HepG2 (cell line): ENCODE data around the gene NIPAL4. TPM values are rescaled to one million over a fixed set of nuclear protein-coding genes. Genes with fewer than 3 reads are reported as not detected.

ENCODE experiments used
- ATAC-seq: fragments of 200-7000 bp; cut with Tn5 transposase; 3 replicates; pipeline ENCODE4 v1.9.1; 2020; ENCODE audit warnings: mild to moderate bottlenecking, moderate library complexity
- Bru-seq: library from RNA; stranded (reverse); fragments of 400-500 nt; gene quantifications from one replicate; lab custom pipeline; 2021; lab: Mats Ljungman, UMichigan
- BruChase-seq, 2 experiments: library from RNA; stranded (reverse); fragments of 400-500 nt; gene quantifications; one replicate each; lab custom pipeline; 2021; lab: Mats Ljungman, UMichigan
- BruUV-seq: library from RNA; stranded (reverse); fragments of 400-500 nt; replicated peaks from 2 replicates; lab custom pipeline; 2021; lab: Mats Ljungman, UMichigan
- CTCF ChIA-PET: fragments of 300-600 bp; formaldehyde crosslinking; extraction: SDS; loops from one replicate; lab custom pipeline; 2021; ENCODE audit warnings: low total read pairs, inconsistent platforms, low intra/inter-chr PET ratio; lab: Yijun Ruan, JAX
- POLR2A ChIA-PET: fragments of 350-600 bp; sonication (Branson Sonifier 250); formaldehyde crosslinking; loops from one replicate; lab custom pipeline; 2020; ENCODE audit warnings: antibody characterized with exemption, inconsistent platforms; lab: Yijun Ruan, JAX
- DNase-seq: peaks from one replicate; pipeline ENCODE4 v3.0.0-alpha.2; 2015; ENCODE audit warnings: low spot score
- FAIRE-seq: peaks from 3 replicates; lab custom pipeline; 2011; peaks lifted over from hg19 to GRCh38; lab: Jason Lieb, UNC
- H2AFZ ChIP-seq: one replicate; pipeline ENCODE4 v1.6.1; 2011; ENCODE audit warnings: low read length, inconsistent platforms
- H3K27ac ChIP-seq: fragments of 300-600 bp; 3 replicates; pipeline ENCODE4 v1.8.0; 2011; ENCODE audit warnings: mixed run types, mild to moderate bottlenecking, mixed read lengths, low read length, inconsistent platforms; ENCODE audit not compliant: insufficient read depth; ENCODE audit errors: extremely low read length
- H3K27me3 ChIP-seq, 2 experiments: fragments of 200-600 bp in 1 of 2; 2 replicates in 1 of 2; 3 replicates in 1 of 2; pipeline versions ENCODE4 v1.6.0 to v1.8.0; 2011; ENCODE audit warnings: low read length in 2 of 2, mild to moderate bottlenecking in 2 of 2, moderate library complexity in 2 of 2, inconsistent platforms in 1 of 2; ENCODE audit not compliant: insufficient read depth in 2 of 2, control insufficient read depth in 1 of 2
- H3K36me3 ChIP-seq, 2 experiments: fragments of 200-600 bp in 1 of 2; replicated peaks in 1 of 2; 2 replicates in 1 of 2; 3 replicates in 1 of 2; pipeline versions ENCODE4 v1.5.1 to v1.8.0; 2011; ENCODE audit warnings: low read length in 2 of 2, inconsistent platforms in 1 of 2; ENCODE audit not compliant: insufficient read depth in 2 of 2, control insufficient read depth in 1 of 2
- H3K4me1 ChIP-seq: 2 replicates; pipeline ENCODE4 v1.5.1; 2012; ENCODE audit warnings: low read length, inconsistent platforms; ENCODE audit not compliant: insufficient read depth
- H3K4me2 ChIP-seq: 2 replicates; pipeline ENCODE4 v1.6.0; 2011; ENCODE audit warnings: low read depth, low read length, inconsistent platforms
- H3K4me3 ChIP-seq, 3 experiments: fragments of 200-600 bp in 1 of 3; sonication (generic), shearing (Covaris generic) in 1 of 3; replicated peaks in 1 of 3; 2 replicates each; pipeline ENCODE4 v1.5.1; 2011 to 2016; ENCODE audit warnings: low read length in 3 of 3, inconsistent platforms in 2 of 3, low read depth in 2 of 3, mild to moderate bottlenecking in 2 of 3, control low read depth in 1 of 3, mixed read lengths in 1 of 3; ENCODE audit not compliant: insufficient read depth in 1 of 3
- H3K79me2 ChIP-seq: one replicate; pipeline ENCODE4 v1.6.1; 2011; ENCODE audit warnings: low read length, inconsistent platforms; ENCODE audit not compliant: insufficient read depth
- H3K9ac ChIP-seq: 2 replicates; pipeline ENCODE4 v1.6.0; 2011; ENCODE audit warnings: mild to moderate bottlenecking, low read depth, low read length, inconsistent platforms; ENCODE audit not compliant: insufficient read depth
- H3K9me3 ChIP-seq: 2 replicates; pipeline ENCODE4 v1.5.1; 2012; ENCODE audit warnings: mild to moderate bottlenecking, low read length
- H4K20me1 ChIP-seq: 2 replicates; pipeline ENCODE4 v1.6.0; 2011; ENCODE audit warnings: inconsistent platforms, mild to moderate bottlenecking, low read length, moderate library complexity; ENCODE audit not compliant: insufficient read depth
- HNRNPK ChIP-seq: fragments of 200-400 bp; formaldehyde crosslinking; IDR thresholded peaks from 2 replicates; pipeline ENCODE4 v1.6.1; 2018; ENCODE audit warnings: low read length, low read depth, moderate library complexity, mild to moderate bottlenecking; ENCODE audit not compliant: poor library complexity, severe bottlenecking
- ZNF260 ChIP-seq: sonication (generic); formaldehyde crosslinking; IDR thresholded peaks from 2 replicates; pipeline ENCODE4 v1.4.0; 2020; ENCODE audit warnings: missing genetic modification reagents, low read depth, mild to moderate bottlenecking, borderline replicate concordance
- WGBS: methylation state at CpG from one replicate; pipeline ENCODE4 v1.1.6; 2017; ENCODE audit warnings: low lambda C conversion rate; 5-methylcytosine and 5-hydroxymethylcytosine counted together
- in situ Hi-C: cut with HindIII; loops from 2 replicates; pipeline ENCODE4 v1.10.0; 2017; ENCODE audit warnings: low pct_unique_long_range_greater_than_20kb; ENCODE audit not compliant: extremely low pct_ligation_motif_present
- intact Hi-C: fragments of 100-400 bp; cut with micrococcal nuclease; formaldehyde crosslinking; loops from one replicate; pipeline ENCODE4 v1.10.0; 2022; ENCODE audit not compliant: unreplicated experiment
- long read RNA-seq, 2 experiments: library from RNA in 1 of 2; library from polyadenylated mRNA in 1 of 2; stranded (forward) in 1 of 2; unstranded in 1 of 2; transcript quantifications; one replicate each; pipeline ENCODE4 v2.0.0, GENCODE V29; 2019 to 2022
- polyA minus RNA-seq, 3 experiments: library from RNA; depleted of rRNA, polyadenylated mRNA; stranded (reverse); fragments of >200 nt; gene quantifications; 2 replicates each; pipeline ENCODE4 v1.2.3, GENCODE V29; 2011; ENCODE audit warnings: low replicate concordance in 1 of 3
- polyA plus RNA-seq, 8 experiments: library from polyadenylated mRNA; depleted of rRNA in 3 of 8; stranded (reverse) in 7 of 8; unstranded in 1 of 8; fragments of >200 nt; fragmentation: Illumina TruSeq in 4 of 8; extraction: Trizol in 4 of 8; gene quantifications; 2 replicates each; pipeline versions ENCODE4 v1.2.1 to v1.2.3, GENCODE V29; 2011 to 2016; ENCODE audit warnings: low read depth in 4 of 8, missing spikeins in 1 of 8, mixed read lengths in 1 of 8; ENCODE audit not compliant: insufficient read depth in 1 of 8
- total RNA-seq, 5 experiments: library from RNA; depleted of rRNA; stranded (reverse); fragments of >200 nt; fragmentation: Illumina TruSeq; extraction: Trizol; gene quantifications; 2 replicates each; pipeline ENCODE4 v1.2.3, GENCODE V29; 2016; ENCODE audit warnings: low read depth in 1 of 5
- TF ChIP-seq, protein P1 (sequence below): sonication (generic); formaldehyde crosslinking; IDR thresholded peaks from 2 replicates; pipeline ENCODE4 v1.5.1; 2020; ENCODE audit warnings: mild to moderate bottlenecking, missing genetic modification reagents, moderate library complexity

NIPAL4 gene
- total RNA-seq (2016; rRNA removed; fragmentation: Illumina TruSeq; extraction: Trizol) (not detected in 2 replicates), polyA plus RNA-seq (2011; rRNA removed) (not detected in 2 replicates), polyA minus RNA-seq (2011; rRNA and poly(A)+ RNA removed; ENCODE audit: low replicate concordance) (not detected in 2 replicates), Bru-seq, nascent RNA (not detected), BruChase-seq, experiment 1, labeled RNA remaining after a 6-hour chase (not detected), BruChase-seq, experiment 2, labeled RNA remaining after a 2-hour chase (not detected)
- not detected in 2 replicates for total RNA-seq (2016; cell fraction: cytosol; rRNA removed; fragmentation: Illumina TruSeq; extraction: Trizol; ENCODE audit: low read depth)
- not detected in 2 replicates for total RNA-seq (2016; cell fraction: insoluble cytoplasmic fraction; rRNA removed; fragmentation: Illumina TruSeq; extraction: Trizol)
- not detected in 2 replicates for total RNA-seq (2016; cell fraction: membrane; rRNA removed; fragmentation: Illumina TruSeq; extraction: Trizol)
- total RNA-seq (2016; cell fraction: nucleus; rRNA removed; fragmentation: Illumina TruSeq; extraction: Trizol), result not detected in 2 replicates
- not detected in 2 replicates for polyA plus RNA-seq (2011; cell fraction: cytosol; rRNA removed)
- polyA plus RNA-seq (2011; cell fraction: nucleus; rRNA removed), result not detected in 2 replicates
- not detected in 2 replicates for polyA plus RNA-seq (2012)
- polyA plus RNA-seq (2016; cell fraction: cytosol; fragmentation: Illumina TruSeq; extraction: Trizol; ENCODE audit: low read depth), result not detected in 2 replicates
- polyA plus RNA-seq (2016; cell fraction: insoluble cytoplasmic fraction; fragmentation: Illumina TruSeq; extraction: Trizol; ENCODE audit: low read depth), result not detected in 2 replicates
- not detected in 2 replicates for polyA plus RNA-seq (2016; cell fraction: membrane; fragmentation: Illumina TruSeq; extraction: Trizol; ENCODE audit: low read depth)
- not detected in 2 replicates for polyA plus RNA-seq (2016; cell fraction: nucleus; fragmentation: Illumina TruSeq; extraction: Trizol; ENCODE audit: insufficient read depth, low read depth)
- polyA minus RNA-seq (2011; cell fraction: cytosol; rRNA and poly(A)+ RNA removed), result not detected in 2 replicates
- not detected in 2 replicates for polyA minus RNA-seq (2011; cell fraction: nucleus; rRNA and poly(A)+ RNA removed)
- long read RNA-seq, experiment 1, result 0 reads
- long read RNA-seq, experiment 2, result 0 reads

DNA sequence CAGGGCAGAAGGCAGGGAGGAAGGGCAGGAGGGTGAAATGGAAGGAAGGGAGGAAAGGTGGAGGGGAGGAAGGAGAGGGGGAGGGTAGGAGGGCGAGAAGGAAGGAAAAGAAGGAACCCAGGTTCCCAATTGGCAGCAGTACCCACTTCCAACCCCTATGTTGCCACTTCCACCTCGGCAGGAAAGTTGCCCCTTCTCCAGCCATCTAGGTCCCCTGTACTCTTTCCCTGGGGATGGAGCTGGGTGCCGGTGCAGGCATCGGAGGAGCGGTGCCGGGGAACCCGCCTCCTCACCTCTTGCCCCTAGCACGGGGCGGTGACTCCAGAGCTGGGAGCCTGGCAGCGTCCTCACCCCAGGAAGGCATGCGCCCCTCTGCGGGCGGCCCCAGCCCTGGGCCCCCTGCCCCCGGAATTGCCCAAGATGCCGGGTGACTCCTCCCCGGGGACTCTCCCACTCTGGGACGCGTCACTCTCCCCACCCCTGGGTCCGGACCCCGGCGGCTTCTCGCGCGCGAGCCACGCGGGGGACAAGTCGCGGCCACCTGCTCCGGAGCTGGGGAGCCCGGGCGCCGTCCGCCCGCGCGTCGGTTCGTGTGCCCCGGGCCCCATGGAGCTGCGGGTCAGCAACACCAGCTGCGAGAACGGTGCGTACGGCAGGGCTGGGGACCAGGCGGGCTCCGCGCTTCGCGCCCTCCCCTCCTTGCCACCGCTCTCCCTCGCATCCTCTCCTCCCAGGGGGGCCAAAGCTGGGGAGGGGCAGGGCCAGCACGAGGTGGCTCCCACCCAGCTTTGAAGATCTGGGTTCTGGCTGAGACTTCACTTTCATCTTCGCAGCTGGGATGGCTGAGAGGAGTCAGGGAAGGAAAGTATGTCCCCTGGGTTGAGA, at the start of gene NIPAL4:
NIPAL4 (plus strand) TSS at position 499 of the 885 bp plus-strand sequence; CDS start at position 607, 108 bp downstream.
- H4K20me1 ChIP-seq, result no peaks in the 10 kb centered on the region
- in situ Hi-C loops, result no loop called here
- H3K9me3 ChIP-seq, result no peaks in the 10 kb centered on the region
- no peak within 1 kb of the TSS for H2AFZ ChIP-seq
- ChIA-PET CTCF (no interaction called here), POLR2A (no interaction called here)
- H3K9ac ChIP-seq, result no peak within 1 kb of the TSS
- H3K4me3 ChIP-seq, result peak within 1 kb of the TSS in 1 of 3 experiments; percentile 23; a peak in 1 of 6 replicates
- FAIRE-seq, result no peak
- intact Hi-C loops, result no loop called here
- no peak within 1 kb of the TSS for H3K27ac ChIP-seq
- 9% methylated on average over 28 of the region's 54 CpGs for WGBS
- H3K36me3 ChIP-seq, result no peaks in the 10 kb centered on the region
- no peaks in the 10 kb centered on the region for H3K79me2 ChIP-seq
- no TSS peak for BruUV-seq
- DNase-seq, result no peak
- H3K27me3 ChIP-seq, result peaks cover 3 to 51% of the 10 kb centered on the region in 2 experiments; a peak in 3 of 5 replicates
- peak within 1 kb of the TSS; percentile 16; the same call in 1 of the 2 replicates for H3K4me2 ChIP-seq
- H3K4me1 ChIP-seq, result no peaks in the 10 kb centered on the region
- ATAC-seq, result peak; percentile 74
- TF ChIP-seq HNRNPK, result peak; percentile 30
- TF ChIP-seq ZNF260 (CRISPR knock-in tag), result no peak
- TF ChIP-seq, protein P1, sequence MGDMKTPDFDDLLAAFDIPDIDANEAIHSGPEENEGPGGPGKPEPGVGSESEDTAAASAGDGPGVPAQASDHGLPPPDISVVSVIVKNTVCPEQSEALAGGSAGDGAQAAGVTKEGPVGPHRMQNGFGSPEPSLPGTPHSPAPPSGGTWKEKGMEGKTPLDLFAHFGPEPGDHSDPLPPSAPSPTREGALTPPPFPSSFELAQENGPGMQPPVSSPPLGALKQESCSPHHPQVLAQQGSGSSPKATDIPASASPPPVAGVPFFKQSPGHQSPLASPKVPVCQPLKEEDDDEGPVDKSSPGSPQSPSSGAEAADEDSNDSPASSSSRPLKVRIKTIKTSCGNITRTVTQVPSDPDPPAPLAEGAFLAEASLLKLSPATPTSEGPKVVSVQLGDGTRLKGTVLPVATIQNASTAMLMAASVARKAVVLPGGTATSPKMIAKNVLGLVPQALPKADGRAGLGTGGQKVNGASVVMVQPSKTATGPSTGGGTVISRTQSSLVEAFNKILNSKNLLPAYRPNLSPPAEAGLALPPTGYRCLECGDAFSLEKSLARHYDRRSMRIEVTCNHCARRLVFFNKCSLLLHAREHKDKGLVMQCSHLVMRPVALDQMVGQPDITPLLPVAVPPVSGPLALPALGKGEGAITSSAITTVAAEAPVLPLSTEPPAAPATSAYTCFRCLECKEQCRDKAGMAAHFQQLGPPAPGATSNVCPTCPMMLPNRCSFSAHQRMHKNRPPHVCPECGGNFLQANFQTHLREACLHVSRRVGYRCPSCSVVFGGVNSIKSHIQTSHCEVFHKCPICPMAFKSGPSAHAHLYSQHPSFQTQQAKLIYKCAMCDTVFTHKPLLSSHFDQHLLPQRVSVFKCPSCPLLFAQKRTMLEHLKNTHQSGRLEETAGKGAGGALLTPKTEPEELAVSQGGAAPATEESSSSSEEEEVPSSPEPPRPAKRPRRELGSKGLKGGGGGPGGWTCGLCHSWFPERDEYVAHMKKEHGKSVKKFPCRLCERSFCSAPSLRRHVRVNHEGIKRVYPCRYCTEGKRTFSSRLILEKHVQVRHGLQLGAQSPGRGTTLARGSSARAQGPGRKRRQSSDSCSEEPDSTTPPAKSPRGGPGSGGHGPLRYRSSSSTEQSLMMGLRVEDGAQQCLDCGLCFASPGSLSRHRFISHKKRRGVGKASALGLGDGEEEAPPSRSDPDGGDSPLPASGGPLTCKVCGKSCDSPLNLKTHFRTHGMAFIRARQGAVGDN (CRISPR knock-in tag), result peak; percentile 33; the same call in 1 of the 2 replicates
